Loucy (cell line): ENCODE results near the gene DIP2A.

ENCODE experiments used
- H2AFZ ChIP-seq: fragments of 200-600 bp; sonication (generic); 2 replicates; pipeline ENCODE4 v1.6.0; 2016; ENCODE audit warnings: antibody characterized with exemption, mild to moderate bottlenecking, low read length, moderate library complexity
- H3F3A ChIP-seq: fragments of 200-600 bp; 2 replicates; pipeline ENCODE4 v1.6.0; 2016; ENCODE audit warnings: antibody characterized with exemption, low read depth, mild to moderate bottlenecking
- H3K27me3 ChIP-seq: fragments of 200-600 bp; sonication (generic); 2 replicates; pipeline ENCODE4 v1.6.1; 2014; ENCODE audit warnings: low read length, mild to moderate bottlenecking; ENCODE audit not compliant: insufficient read depth, poor library complexity, severe bottlenecking
- H3K36me3 ChIP-seq: fragments of 200-600 bp; sonication (generic); 2 replicates; pipeline ENCODE4 v1.6.1; 2016; ENCODE audit warnings: low read length; ENCODE audit not compliant: insufficient read depth
- H3K4me1 ChIP-seq: fragments of 200-600 bp; sonication (generic); 2 replicates; pipeline ENCODE4 v1.5.1; 2014; ENCODE audit warnings: low read length, mild to moderate bottlenecking; ENCODE audit not compliant: insufficient read depth, poor library complexity, severe bottlenecking
- H3K4me2 ChIP-seq: fragments of 200-600 bp; sonication (generic); 2 replicates; pipeline ENCODE4 v1.6.0; 2014; ENCODE audit warnings: antibody characterized with exemption, low read length, low read depth, mild to moderate bottlenecking; ENCODE audit not compliant: poor library complexity, severe bottlenecking
- H3K4me3 ChIP-seq: fragments of 200-600 bp; sonication (generic); 2 replicates; pipeline ENCODE4 v1.5.1; 2014; ENCODE audit warnings: low read length, mild to moderate bottlenecking, mixed read lengths; ENCODE audit not compliant: poor library complexity, severe bottlenecking
- H3K79me2 ChIP-seq: fragments of 200-600 bp; sonication (generic); 2 replicates; pipeline ENCODE4 v1.6.1; 2014; ENCODE audit warnings: low read length; ENCODE audit not compliant: insufficient read depth
- H3K9ac ChIP-seq: fragments of 200-600 bp; sonication (generic); 2 replicates; pipeline ENCODE4 v1.6.0; 2014; ENCODE audit warnings: mild to moderate bottlenecking, low read depth, low read length, moderate library complexity; ENCODE audit not compliant: poor library complexity, severe bottlenecking
- H3K9me2 ChIP-seq: fragments of 200-600 bp; sonication (generic); replicated peaks from 2 replicates; pipeline ENCODE4 v1.6.1; 2016; ENCODE audit warnings: low read depth, low read length, mixed read lengths
- H3K9me3 ChIP-seq: fragments of 200-600 bp; sonication (generic); 2 replicates; pipeline ENCODE4 v1.6.1; 2014; ENCODE audit warnings: mild to moderate bottlenecking, antibody characterized with exemption, low read length, low read depth; ENCODE audit not compliant: insufficient read depth
- H4K20me1 ChIP-seq: fragments of 200-600 bp; sonication (generic); 2 replicates; pipeline ENCODE4 v1.6.0; 2014; ENCODE audit warnings: antibody characterized with exemption, low read length, mild to moderate bottlenecking; ENCODE audit not compliant: insufficient read depth, poor library complexity, severe bottlenecking
- EZH2phosphoT487 ChIP-seq: fragments of 200-600 bp; IDR thresholded peaks from 2 replicates; pipeline ENCODE4 v1.6.1; 2018; ENCODE audit warnings: antibody characterized with exemption, mild to moderate bottlenecking, moderate library complexity, borderline replicate concordance
- TF ChIP-seq, protein P1 (sequence below): fragments of 200-600 bp; sonication (generic); conservative IDR thresholded peaks from 2 replicates; pipeline ENCODE4 v1.5.1; 2014; ENCODE audit warnings: mild to moderate bottlenecking, antibody characterized with exemption, low read length

Gene DIP2A

DNA sequence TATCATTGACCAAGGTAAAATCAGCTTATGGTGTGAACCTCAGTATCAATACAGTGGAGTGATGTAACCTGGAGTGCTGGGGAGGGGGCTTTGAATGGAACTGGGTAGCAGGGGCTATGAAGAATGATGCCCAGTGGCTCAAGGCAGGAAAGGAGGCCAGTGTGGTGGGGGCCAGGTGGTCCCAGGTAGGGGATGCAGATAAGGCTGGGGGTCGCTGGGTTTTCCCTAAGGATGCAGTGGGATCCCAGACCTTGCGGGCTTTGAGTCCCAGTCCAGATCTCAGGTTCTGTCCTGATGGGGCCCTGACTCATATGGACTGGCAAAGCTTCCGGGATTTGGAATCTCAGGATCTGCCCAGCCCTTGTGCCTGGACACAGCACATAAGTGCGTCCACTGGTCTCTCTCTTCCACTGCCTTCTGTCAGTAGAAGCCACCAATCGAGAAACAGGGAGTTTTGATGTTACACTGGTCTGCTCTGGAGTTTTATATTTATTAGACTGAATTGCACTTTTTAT is 94.2 kb downstream of the DIP2A start:
- no peaks in the 10 kb centered on the region for H3K27me3 ChIP-seq
- no peaks in the 10 kb centered on the region for H4K20me1 ChIP-seq
- H3K9ac ChIP-seq = no peak overlapping the region
- no peaks in the 10 kb centered on the region; the same call in 1 of the 2 replicates for H3K9me3 ChIP-seq
- H3K4me3 ChIP-seq = no peak overlapping the region
- no peaks in the 10 kb centered on the region for H3K9me2 ChIP-seq
- no peak overlapping the region for H2AFZ ChIP-seq
- no peak overlapping the region for H3K4me2 ChIP-seq
- H3K79me2 ChIP-seq = no peaks in the 10 kb centered on the region
- H3K36me3 ChIP-seq = peaks cover 11% of the 10 kb centered on the region; the same call in 1 of the 2 replicates
- TF ChIP-seq EZH2phosphoT487 = no peak
- TF ChIP-seq, protein P1, sequence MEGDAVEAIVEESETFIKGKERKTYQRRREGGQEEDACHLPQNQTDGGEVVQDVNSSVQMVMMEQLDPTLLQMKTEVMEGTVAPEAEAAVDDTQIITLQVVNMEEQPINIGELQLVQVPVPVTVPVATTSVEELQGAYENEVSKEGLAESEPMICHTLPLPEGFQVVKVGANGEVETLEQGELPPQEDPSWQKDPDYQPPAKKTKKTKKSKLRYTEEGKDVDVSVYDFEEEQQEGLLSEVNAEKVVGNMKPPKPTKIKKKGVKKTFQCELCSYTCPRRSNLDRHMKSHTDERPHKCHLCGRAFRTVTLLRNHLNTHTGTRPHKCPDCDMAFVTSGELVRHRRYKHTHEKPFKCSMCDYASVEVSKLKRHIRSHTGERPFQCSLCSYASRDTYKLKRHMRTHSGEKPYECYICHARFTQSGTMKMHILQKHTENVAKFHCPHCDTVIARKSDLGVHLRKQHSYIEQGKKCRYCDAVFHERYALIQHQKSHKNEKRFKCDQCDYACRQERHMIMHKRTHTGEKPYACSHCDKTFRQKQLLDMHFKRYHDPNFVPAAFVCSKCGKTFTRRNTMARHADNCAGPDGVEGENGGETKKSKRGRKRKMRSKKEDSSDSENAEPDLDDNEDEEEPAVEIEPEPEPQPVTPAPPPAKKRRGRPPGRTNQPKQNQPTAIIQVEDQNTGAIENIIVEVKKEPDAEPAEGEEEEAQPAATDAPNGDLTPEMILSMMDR = no peak
- no peaks in the 10 kb centered on the region for H3F3A ChIP-seq
- H3K4me1 ChIP-seq = peaks cover 30% of the 10 kb centered on the region

DNA sequence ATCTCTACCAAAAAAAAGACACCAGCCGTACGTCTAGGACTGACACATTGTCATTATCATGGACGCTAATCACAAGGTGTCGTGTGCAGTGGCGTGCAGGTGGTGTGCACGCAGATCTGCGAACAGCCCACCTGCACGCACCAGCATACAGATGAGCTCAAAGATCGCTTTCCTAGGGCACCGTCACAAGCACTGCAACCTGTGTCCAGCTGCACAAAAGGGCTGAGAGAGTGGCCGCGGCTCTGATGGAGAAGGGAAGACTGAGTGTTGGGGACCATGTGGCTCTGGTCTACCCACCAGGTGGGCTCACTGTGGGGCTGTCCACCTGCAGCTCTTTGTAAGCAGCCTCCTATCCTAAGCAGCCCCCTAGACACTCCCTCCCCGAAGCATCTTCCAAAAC is 95.3 kb downstream of the DIP2A start:
- TF ChIP-seq EZH2phosphoT487 = no peak
- TF ChIP-seq, protein P1 = no peak
- Histone ChIP-seq H3K9me2 (no peaks in the 10 kb centered on the region), H3K36me3 (peaks cover under 1% of the 10 kb centered on the region; the same call in 1 of the 2 replicates), H3K4me2 (no peak overlapping the region), H3K27me3 (no peaks in the 10 kb centered on the region), H3K9ac (no peak overlapping the region), H2AFZ (no peak overlapping the region), H3K9me3 (no peaks in the 10 kb centered on the region), H3K4me3 (no peak overlapping the region), H3F3A (no peaks in the 10 kb centered on the region), H3K4me1 (peaks cover 30% of the 10 kb centered on the region), H3K79me2 (no peaks in the 10 kb centered on the region), H4K20me1 (no peaks in the 10 kb centered on the region)

DNA sequence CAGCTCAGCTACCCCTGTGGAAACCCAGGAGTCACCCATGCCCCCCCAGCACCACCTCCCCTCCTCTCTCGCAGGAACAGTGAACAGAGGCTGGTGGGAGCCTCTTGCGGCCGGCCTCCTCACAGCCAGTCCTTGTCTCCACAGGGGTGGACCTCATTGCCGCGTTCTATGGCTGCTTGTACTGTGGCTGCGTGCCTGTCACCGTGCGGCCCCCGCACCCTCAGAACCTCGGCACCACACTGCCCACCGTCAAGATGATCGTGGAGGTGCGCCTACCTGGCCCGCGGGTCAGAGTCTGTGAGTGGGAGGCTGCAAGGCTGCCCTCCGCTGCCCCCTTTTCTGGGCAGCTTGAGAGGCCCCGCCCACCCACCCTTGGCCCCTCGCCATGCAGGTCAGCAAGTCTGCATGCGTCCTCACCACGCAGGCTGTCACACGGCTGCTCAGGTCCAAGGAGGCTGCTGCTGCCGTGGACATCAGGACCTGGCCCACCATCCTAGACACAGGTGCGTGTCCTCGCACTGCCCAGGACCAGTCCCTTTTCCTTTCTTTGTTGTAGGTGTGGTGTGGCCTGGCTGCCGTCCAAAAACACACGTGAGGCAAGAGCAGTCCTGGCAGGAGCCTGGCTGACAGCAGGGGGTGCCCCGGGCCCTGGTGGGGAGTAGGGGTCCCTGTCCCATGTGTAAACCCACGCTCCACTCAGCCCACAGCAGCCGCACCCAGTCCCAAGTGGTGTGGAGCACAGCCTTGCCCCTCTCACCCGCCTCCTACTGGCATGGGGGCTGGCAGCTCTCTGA is 95.9 kb downstream of the DIP2A start:
- H3F3A ChIP-seq = no peaks in the 10 kb centered on the region
- no peaks in the 10 kb centered on the region for H3K9me3 ChIP-seq
- H3K36me3 ChIP-seq = no peaks in the 10 kb centered on the region
- no peaks in the 10 kb centered on the region for H3K79me2 ChIP-seq
- H3K27me3 ChIP-seq = no peaks in the 10 kb centered on the region
- H3K4me1 ChIP-seq = peaks cover 37% of the 10 kb centered on the region
- TF ChIP-seq EZH2phosphoT487 = no peak
- TF ChIP-seq, protein P1 = no peak
- H3K9ac ChIP-seq = no peak overlapping the region
- no peaks in the 10 kb centered on the region for H3K9me2 ChIP-seq
- no peaks in the 10 kb centered on the region for H4K20me1 ChIP-seq
- H3K4me3 ChIP-seq = no peak overlapping the region
- H3K4me2 ChIP-seq = no peak overlapping the region
- H2AFZ ChIP-seq = no peak overlapping the region
